Activated CD4-positive, alpha-beta T cell treated with anti-CD3 and anti-CD28 coated beads for 4 hours (primary cell): ENCODE measurements around the gene FUCA1.
"Not testable (repeated sequence)": the region's sequence is repeated elsewhere in the genome, so short reads cannot be mapped to it uniquely, and the experiment has no call there.

ENCODE experiments used
- DNase-seq, 2 donors: peaks; one replicate each; pipeline ENCODE4 v3.0.0-alpha.2; 2020

Gene FUCA1

DNA sequence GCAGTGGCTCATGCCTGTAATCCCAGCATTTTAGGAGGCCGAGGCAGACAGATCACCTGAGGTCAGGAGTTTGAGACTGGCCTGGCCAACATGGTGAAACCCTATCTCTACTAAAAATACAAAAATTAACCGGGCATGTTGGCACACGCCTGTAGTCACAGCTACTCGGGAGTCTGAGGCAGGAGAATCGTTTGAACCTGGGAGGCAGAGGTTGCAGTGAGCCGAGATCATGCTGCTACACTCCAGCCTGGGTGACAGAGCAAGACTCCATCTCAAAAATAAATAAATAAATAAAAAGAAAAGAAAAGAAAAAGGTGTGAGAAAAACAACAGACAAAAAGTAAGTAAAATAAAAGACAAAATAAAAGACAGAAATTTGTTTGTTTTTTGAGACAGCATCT lies 33.9 kb downstream of the FUCA1 start:
- DNase-seq: not testable (repeated sequence)

DNA sequence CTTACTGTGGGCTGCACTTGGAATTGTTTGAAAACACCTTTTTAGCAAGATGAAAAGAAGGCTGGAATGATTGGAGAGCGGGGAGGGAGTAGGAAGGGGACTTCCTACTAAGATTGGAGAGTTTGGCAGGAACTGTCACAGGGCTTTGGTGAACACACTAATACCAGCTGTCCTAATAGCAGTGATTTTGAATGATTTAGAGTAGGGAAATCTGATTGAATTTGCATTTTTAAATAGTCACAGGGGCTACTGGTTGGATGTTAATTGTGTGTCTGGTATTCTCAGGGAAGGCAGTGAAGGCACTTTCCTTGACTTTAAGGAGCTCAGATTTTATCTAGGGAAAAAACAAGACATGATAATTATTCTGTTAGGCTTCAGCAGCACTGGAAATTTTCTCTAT lies 40.4 kb downstream of the FUCA1 start:
- DNase-seq: no peak

DNA sequence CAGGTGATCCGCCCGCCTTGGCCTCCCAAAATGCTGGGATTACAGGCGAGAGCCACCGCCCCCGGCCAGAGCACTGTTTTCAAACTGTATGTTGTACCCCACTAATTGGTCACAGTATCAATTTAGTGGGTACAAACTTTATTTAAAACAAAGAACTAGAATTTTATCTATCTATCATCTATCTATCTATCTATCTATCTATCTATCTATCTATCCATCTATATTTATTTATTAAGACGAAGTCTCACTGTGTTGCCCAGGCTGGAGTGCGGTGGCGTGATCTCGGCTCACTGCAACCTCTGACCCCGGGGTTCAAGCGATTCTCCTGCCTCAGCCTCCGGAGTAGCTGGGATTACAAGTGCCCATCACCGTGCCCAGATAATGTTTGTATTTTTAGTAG lies 41.5 kb downstream of the FUCA1 start:
- not testable (repeated sequence) for DNase-seq

DNA sequence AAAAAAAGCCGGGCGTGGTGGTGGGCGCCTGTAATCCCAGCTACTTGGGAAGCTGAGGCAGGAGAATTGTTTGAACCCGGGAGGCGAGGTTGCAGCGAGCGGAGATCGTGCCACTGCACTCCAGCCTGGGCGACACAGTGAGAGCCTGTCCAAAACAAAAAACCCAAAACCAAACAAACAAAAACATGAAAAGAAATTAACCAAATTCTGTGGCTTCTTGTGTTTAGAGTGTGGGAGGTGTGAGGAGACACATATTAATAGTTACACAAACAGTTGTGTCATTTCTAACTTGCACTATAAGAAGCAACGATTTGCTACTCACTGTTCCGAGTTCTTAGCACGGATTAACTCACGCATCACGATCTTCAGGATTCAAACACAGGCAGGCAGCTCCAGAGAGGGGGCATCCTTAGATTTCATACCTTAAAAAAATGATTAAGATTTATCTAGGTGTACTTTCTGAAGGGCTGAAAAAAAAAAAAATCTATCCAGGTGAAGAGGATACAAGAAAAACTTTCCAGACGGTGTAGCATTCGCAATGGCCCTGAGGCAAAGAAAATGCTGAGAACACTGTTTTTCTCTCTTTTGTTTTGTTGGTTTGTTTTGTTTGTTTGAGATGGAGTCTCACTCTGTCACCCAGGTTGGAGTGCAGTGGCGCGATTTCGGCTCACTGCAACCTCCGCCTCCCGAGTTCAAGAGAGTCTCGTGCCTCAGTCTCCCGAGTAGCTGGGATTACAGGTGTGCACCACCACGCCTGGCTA lies 42.1 kb downstream of the FUCA1 start:
- no peak for DNase-seq

DNA sequence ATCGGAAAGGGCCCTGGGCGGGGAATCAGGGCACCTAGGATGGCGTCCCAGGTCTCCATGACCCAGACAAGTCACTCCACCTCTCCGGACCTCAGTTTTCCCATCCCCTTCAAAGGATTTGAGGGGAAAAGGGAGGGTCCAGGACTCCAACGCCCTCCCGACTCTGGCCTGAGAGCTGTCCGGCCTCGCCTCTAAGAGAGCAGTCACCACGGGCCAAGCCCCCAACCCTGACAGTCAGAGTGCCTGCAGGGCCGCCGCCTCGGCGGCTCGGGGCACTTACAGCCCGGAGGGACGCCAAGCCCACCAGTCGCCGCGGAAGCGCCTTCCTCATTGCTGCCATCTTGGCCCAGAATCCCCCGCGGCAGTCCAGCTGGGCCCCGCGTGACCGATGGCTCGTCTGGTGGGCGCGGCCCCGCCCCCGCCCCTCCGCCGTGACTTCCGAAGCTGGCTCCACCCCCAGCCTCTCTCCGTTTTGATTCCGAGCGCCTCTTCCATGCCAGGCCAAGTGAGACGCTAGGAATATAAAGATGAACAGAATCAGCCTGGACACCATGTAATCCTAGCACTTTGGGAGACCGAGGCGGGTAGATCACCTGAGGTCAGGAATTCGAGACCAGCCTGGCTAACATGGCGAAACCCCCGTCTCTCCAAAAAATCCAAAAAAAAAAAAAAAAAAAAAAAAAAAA lies 42.9 kb downstream of the FUCA1 start, which contains the start of gene HMGCL:
HMGCL (minus strand) TSS at position 354 of the 686 bp plus-strand sequence; CDS start at position 340, 14 bp downstream.
- peak; percentile 85 to 88 for DNase-seq

DNA sequence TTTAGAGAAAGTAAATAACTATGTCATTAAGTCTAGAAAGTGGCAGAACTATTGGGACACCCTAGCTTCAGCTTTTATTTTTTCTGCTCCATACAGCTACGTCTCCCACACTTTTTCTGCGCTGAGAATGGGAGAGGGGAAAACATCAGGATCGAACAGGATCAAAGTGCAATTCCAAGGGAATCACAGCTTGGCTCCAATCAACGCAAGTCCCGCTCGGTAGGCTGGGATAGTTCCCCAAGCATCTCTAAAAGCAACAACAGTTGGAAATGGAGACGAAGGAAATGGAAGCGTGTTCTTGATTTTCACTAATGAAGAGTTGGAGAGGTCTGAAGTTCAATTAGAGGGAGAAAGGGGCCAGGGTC lies 43.4 kb downstream of the FUCA1 start:
- no peak for DNase-seq

DNA sequence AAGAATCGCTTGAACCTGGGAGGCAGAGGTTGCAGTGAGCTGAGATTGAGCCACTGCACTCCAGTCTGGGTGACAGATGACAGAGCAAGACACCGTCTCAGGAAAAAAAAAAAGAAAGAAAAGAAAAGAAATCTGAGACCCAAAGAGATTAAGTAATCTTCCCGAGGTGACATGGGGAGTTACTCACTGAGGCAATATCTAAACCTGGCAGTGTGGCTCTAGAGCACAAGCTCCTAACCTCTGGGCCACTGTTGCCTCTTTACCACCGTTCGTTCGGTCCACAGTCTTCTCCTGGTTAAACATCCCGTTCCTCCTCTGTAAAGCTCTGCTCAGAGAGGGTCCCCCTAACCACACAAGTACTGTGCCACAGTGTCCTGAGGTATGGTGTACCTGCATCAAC lies 44.3 kb downstream of the FUCA1 start:
- no peak for DNase-seq

DNA sequence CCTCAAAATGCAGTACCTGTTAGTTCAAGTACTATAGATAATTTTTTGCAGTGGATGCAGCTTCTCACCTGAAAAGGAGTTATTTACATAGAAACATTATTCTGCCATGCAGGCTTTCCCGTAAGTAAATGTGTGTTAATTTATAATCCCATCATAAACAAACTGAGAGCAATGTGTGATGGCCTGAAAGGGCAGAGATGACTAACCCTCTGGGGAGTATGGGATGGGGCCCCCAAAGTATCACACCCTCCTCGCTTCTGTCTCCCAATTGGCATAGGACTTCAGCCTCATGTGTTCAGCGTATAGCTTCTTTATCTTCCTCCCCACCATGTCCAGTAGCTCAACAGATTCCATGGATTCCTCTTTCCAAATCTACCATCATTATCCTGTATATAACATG lies 50.5 kb downstream of the FUCA1 start:
- DNase-seq: no peak

DNA sequence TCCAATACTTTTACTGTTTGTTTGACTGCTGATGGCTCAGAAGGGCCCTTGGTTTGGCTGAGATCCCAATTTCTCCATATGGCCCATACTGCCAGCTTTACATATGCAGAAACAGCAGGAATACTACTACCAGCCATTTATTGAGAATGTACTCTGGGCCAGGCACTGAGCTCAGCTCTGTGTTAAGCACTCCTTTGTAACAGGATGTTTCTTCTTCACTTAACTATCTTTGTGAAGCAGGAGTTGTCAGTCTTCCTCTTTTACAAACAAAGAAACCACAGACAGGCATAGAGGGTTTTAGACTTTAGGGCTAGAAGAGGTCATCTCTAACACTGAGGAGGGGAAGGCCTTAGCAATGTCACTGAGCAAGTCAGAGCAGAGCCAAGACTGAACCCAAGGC lies 51.2 kb downstream of the FUCA1 start:
- DNase-seq: no peak

DNA sequence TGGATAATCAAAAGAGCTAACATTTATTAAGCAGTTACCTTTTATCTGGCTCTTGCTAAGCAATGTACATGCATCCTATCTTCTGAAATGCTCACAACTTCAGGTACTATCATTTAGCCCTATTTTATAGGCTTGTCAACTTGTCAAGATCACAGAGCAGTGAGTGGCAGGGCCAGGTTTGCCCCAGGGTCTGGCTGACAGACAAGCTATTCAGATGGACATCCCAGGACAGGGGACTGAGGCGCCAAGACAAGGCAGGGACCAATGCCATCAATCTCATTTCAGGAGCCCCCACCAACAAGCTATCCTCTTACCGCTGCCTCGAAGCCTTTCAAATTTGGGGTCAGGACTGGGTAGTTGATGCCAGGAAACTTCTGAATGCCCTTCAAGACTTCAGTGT lies 51.7 kb downstream of the FUCA1 start:
- no peak for DNase-seq

DNA sequence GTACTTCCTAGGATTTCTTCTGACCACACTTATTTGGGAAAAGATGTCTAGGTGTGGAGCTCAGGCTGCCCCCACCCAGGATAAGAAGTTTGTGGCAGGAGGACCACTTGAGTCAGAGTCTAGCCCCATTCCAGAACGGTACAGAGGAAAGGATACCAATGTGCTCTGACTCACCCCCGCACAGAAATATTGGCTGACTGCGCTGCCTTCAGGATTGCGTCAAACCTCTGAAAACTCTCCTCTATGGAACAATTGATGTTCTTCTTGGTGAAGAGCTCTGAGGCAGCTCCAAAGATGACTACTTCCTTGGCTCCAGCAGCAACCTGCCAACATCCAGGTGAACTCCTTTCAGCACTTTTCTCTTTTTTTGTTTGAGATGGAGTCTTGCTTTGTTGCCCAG lies 54.1 kb downstream of the FUCA1 start:
- no peak for DNase-seq

DNA sequence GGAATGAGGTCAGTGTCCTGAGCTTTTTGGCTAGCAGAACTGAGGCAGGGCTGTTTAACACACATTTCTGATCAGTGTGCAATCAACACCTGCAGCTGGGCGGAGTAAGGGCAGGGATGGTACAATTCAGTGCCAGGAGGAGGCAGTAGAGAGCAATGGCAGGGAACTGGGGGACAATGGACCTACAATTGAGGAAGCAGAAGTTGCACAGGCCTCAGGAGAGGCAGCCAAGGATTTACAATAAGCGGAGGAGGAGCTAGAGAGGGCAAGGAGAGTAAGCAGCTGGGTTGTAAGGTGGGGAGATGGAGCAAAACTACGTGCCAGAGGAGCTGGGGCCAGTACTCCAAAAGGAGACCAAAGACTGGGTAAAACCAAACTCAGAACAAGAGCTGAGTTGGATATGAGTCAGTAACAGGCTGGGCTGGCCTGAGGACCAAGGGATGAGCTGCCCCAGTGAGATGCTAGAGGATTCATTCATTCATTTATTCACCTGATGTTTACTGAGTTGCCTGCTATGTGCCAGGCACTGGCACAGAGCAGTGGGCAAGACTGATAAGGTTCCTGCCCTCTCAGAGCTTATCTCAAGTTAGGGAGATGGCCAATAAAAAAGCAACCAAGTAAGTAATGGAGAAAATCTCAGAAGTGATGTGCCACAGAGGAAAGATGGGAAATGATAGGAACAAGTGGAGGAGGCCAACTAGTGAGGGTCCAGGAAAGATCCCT lies 57.1 kb downstream of the FUCA1 start:
- peak in 1 of 2 donors; percentile 49 for DNase-seq

DNA sequence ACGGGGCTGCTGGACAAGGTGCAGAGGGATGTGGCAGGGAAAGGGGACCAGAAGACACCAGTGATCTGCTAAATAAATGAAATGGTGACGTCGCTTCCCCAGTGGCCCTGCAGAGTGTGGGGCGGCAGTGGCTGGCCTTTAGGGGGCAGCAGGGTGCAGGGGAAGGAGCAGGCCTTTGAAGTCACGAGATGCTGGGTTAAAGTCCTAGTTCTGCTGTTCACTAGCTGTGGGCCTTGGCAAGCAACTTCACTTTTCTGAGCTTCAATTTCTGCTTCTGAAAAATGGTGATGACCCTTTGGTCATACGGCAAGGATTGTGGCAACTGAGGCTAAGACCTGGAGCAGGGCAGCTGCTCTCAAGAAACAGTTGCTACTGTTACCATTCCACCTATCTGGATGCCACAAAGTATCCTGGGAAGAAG lies 58.3 kb downstream of the FUCA1 start:
- DNase-seq: peak; percentile 73 to 80

DNA sequence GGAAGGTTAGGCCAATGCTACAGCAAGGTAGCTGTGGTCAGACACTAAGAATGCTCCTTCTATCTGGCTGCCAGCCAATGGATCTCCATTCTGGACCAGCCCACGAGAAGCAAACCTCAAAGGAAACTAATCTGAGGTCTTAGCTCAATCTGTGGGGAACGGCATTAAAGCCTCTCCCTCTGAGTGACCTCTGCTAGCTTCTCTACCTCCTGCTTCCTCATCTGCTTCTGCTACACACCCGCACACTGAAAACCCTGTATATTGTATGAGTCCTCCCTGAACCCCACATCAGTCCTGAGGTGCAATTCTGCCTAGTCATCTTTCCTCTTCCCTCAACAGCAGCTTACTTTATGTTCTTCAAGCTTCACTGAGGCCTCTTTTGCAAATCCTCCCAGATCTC lies 60.6 kb downstream of the FUCA1 start:
- DNase-seq: no peak

DNA sequence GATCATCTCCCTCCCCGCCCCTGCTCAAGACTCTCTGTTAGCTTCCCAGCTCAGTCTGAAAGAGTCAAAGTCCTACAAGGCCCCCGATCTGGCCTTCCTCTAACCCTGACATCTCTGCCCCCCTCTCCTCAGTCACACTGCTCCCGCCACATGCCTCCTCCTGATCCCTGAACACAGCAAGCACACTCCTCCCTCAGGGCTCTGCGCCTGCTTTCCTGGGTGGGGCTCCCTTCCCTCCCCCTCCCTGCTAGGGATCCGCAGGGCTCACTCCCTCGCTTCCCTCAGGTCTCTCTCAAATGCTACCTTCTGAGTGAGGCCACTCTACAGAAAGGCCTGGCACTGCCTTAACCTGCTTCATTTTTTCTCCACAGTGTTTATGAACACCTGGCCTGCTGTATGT lies 61.8 kb downstream of the FUCA1 start:
- no peak for DNase-seq

DNA sequence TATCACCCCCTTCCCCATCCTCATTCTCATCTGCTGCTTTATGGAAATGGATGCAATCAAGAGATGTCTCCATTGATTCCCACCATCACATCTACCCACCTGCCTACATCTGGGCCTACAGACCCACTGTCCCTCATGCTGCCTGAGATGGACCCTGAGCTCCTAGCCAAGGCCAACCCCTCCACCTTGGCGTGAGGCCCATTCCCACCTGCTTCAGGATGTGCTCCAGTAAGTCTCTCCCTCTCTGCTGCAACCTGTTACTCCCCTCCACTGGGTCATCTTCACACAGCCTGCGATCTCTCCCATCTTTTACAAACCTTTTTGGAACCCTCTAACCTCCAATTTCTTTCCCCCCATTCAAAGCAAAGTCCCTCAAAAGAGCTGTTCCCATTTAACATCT lies 63.1 kb downstream of the FUCA1 start:
- no peak for DNase-seq

DNA sequence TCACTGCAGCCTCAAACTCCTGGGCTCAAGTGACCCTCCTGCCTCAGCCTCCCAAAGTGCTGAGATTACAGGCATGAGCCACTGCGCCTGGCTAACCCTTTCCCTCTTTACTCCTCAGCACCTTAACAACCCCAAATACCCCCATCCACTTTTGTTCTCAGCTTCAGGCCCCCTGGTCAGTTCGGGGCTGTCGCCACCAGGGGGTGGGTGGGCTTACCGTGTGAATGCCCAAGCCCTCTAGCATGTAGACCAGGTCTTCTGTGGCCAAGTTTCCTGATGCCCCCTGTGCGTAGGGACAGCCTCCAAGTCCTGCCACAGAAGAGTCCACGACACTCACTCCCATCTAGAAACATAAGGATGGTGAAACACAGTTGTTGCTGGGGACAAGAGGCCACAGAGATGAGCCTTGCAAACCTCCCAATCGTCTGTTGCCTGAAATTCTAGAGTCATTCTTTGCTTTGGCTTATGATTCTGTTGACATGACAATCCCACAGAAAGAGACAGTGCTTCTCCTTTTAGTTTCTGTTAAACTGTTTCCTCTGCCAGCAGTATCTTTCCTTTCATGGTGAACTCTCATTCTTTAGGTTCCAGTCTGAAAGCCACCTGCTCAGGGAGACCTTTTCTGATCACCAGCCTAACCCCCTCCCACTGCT lies 63.8 kb downstream of the FUCA1 start:
- DNase-seq: no peak

DNA sequence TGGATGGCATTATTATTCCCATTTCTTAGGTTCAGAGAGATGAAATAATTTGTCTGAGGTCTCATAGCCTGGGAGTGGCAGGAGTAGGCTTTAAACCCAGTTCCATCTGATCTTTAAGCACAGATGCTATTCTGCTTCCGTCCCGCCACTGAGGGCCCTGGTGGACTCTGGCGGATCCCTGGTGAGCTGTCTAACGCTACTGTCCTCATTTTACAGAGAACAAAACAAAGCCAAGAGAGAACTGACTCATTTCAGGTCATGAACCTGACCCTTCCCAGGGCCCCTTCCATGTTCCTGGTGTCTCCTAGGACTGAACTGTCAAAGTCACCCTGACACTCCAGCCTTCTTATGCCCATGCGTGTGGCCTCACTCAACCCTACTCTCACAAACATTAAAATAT lies 64.4 kb downstream of the FUCA1 start:
- DNase-seq: no peak

DNA sequence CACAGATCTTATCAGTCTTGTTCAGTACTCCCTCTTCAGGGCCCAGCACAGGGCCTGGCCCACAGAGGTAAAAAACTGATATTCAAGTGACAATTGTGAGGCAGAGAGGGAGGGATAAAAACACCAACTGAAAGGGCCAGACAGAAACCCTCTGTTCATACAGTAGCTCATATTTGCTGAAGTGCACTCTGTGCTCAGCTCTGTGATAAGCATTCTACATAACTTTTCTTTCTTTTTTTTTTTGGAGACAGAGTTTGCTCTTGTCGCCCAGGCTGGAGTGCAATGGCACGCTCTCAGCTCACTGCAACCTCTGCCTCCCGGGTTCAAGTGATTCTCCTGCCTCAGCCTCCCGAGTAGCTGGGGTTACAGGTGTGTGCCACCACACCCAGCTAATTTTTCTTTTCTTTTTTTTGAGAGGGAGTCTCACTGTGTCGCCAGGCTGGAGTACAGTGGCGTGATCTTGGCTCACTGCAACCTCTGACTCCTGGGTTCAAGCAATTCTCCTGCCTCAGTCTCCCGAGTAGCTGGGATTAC lies 65.2 kb downstream of the FUCA1 start:
- DNase-seq: not testable (repeated sequence)

DNA sequence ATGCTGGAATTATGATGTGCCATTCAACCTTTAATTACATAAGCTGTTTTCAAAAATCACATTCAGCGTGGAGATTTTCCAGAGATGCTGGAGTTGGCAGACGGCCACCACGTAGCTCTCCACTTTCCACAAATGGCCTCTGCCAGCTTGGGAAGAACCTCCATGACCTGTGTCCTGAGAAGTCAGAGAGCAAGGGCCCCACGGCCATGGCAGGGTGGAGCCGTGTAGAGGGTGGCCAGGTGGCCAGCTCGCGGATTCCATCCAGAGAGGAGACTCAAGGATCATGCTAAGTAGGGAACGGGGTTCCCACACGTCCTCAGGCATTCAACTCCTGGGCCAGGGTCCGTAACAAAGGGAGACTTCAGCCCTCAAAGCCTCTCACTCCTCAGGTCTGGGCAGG lies 66.2 kb downstream of the FUCA1 start:
- no peak for DNase-seq

DNA sequence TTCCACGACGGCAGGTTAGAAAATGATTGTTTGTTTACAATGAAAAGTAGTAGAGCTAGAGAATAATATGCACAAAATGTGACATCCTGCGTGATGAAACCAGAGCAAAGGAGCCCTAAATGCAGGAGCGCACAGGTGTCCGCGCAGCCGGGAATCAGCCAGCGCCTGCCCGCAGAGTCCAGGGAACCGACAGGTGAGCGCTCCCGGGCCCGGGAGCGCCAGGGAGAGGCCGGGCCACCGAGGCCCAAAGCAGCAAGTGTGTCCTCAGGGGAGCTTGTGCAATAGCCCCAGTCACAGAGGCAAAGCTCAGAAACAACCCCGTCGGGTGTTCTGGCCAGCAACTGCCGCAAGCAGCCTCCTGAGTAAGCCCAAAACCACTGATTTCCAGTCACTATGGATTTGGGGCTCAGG lies 66.7 kb downstream of the FUCA1 start:
- DNase-seq: no peak

DNA sequence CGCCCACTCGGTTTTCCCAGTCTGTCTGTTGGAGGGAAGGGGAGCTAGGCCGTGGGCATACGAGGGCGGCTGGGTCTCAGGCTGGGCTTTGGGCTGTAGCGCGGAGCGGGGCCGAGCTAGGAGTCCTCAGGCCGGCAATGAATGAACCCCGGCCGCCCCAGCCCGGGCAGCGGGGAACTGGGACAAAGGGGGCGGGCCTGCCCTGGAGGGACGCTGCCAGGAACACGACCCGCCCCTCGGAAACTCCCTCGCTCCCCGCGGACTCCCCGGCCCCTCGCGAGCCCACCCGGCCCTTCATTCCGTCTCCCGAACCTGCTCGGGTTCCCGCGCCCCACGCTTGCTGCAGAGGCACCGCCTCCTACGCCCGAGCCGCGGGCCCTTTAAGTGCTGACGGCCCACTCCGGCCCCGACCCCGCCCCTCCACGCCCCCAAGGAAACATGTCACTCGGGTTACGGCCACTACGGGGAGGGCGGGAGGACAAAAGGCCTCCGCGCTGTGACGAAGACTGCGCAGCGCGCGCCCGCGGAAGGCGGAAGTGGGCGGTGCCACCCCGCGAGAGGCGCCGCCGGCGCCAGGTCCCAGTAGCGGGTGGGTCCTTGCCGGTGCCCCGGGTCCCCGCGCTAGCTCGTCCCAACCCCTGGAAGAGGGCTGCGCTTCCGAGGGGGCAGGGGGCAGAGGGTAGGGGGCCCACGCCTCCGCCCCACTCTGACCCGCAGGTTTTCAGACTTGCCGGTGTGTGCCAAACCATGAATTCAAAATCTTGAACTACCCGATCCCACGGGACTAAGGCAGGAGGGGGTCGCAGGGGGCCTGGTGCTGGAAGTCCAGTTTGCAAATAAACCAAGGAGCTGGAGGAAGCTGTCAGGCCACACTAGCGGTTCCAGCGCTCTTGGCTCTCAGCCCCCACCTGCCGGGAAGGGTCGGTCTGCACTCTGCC lies 67.4 kb downstream of the FUCA1 start, which contains the start of gene GALE:
GALE (minus strand) TSS at position 355 of the 938 bp plus-strand sequence. CDS start 1,747 bp downstream, outside the sequence.
- DNase-seq: peak; percentile 97 to 98
